ENCODE measurements around the gene SPHK2. TPM values are rescaled to one million over a fixed set of nuclear protein-coding genes. Genes with fewer than 3 reads are reported as not detected.

Gene SPHK2
- total RNA-seq, 1 experiment from 2014 or later = 19.9 TPM

- no peaks in the 10 kb centered on the region for H4K20me1 ChIP-seq (ENCODE audit: insufficient read depth)
- H3K9ac ChIP-seq (ENCODE audit: low read length) = no peak overlapping the region
- BruUV-seq (replicated peaks) = no TSS peak
- CTCF ChIA-PET = interaction anchor here (0.8 to 2.9 kb wide), 4 partner anchors 13 to 89 kb away, joined by 3 to 10 read pairs (median 4); no protein-coding TSS in a partner anchor
- no peaks in the 10 kb centered on the region for H3K79me2 ChIP-seq (ENCODE audit: insufficient read depth, low read length)
- H3K27me3 ChIP-seq (ENCODE audit: insufficient read depth, low read length) = no peaks in the 10 kb centered on the region
- H2AFZ ChIP-seq (ENCODE audit: low read depth, low read length, poor library complexity, severe bottlenecking) = no peak overlapping the region
- H3K36me3 ChIP-seq (ENCODE audit: control insufficient read depth in 1 of 2, insufficient read depth in 2 of 2, low read length in 2 of 2) = no peaks in the 10 kb centered on the region
- H3K27ac ChIP-seq (ENCODE audit: low read depth, low read length) = no peak overlapping the region
- H3K9me2 ChIP-seq (ENCODE audit: insufficient read depth) = no peaks in the 10 kb centered on the region
- H3K9me3 ChIP-seq (ENCODE audit: control insufficient read depth in 1 of 2, insufficient read depth in 1 of 2, low read depth in 1 of 2, low read length in 2 of 2) = no peaks in the 10 kb centered on the region
- ATAC-seq (peak; percentile 41; the same call in 1 of the 2 replicates), DNase-seq (ENCODE audit: low read depth, low spot score) (no peak)
- H3K4me2 ChIP-seq (ENCODE audit: low read length) = no peak overlapping the region
- RAD21 ChIA-PET (ENCODE audit: low non-redundant PET in 1 of 2, low total read pairs in 2 of 2, uncharacterized antibody in 2 of 2, unreplicated experiment in 2 of 2) = no interaction called here
- no peak overlapping the region for H3K4me3 ChIP-seq (replicated peaks in 1 of 2; ENCODE audit: low read depth in 1 of 2, low read length in 2 of 2)
- intact Hi-C loops (cut with micrococcal nuclease) = no loop called here
- TF ChIP-seq CTCF (IDR thresholded peaks at IDR 0.05 in 2 of 3, conservative IDR thresholded peaks at IDR 0.05 in 1 of 3; ENCODE audit: borderline replicate concordance in 1 of 3, insufficient read depth in 1 of 3, low read depth in 2 of 3, low read length in 2 of 3) (peak; percentile 20 to 40 (median 36); a peak in 4 of 6 replicates), SP1 (IDR thresholded peaks at IDR 0.05; ENCODE audit: low read depth) (no peak)
- H3K4me1 ChIP-seq (ENCODE audit: control insufficient read depth in 1 of 2, insufficient read depth in 2 of 2, low read length in 2 of 2) = peaks cover 6 to 24% of the 10 kb centered on the region in 2 experiments; a peak in 3 of 4 replicates
- POLR2A ChIA-PET = no interaction called here
These were observed 28.3 kb upstream of the SPHK2 start for GRCh38 chr19:48591021-48591420.

- no peak for ATAC-seq
- POLR2A ChIA-PET = no interaction called here
These were observed 24.1 kb upstream of the SPHK2 start for GRCh38 chr19:48595171-48595570.

More at GRCh38 chr19:48595171-48595570, 24.1 kb upstream of the SPHK2 start:
- Histone ChIP-seq H3K4me3 (replicated peaks in 1 of 2; ENCODE audit: low read depth in 1 of 2, low read length in 2 of 2) (no peak overlapping the region), H3K36me3 (ENCODE audit: control insufficient read depth in 1 of 2, insufficient read depth in 2 of 2, low read length in 2 of 2) (no peaks in the 10 kb centered on the region), H2AFZ (ENCODE audit: low read depth, low read length, poor library complexity, severe bottlenecking) (no peak overlapping the region), H3K9ac (ENCODE audit: low read length) (no peak overlapping the region), H3K79me2 (ENCODE audit: insufficient read depth, low read length) (no peaks in the 10 kb centered on the region), H3K9me2 (ENCODE audit: insufficient read depth) (no peaks in the 10 kb centered on the region), H3K27me3 (ENCODE audit: insufficient read depth, low read length) (no peaks in the 10 kb centered on the region), H3K9me3 (ENCODE audit: control insufficient read depth in 1 of 2, insufficient read depth in 1 of 2, low read depth in 1 of 2, low read length in 2 of 2) (no peaks in the 10 kb centered on the region), H4K20me1 (ENCODE audit: insufficient read depth) (no peaks in the 10 kb centered on the region), H3K4me1 (ENCODE audit: control insufficient read depth in 1 of 2, insufficient read depth in 2 of 2, low read length in 2 of 2) (peaks cover 0 to 8% of the 10 kb centered on the region in 2 experiments; a peak in 2 of 4 replicates), H3K4me2 (ENCODE audit: low read length) (no peak overlapping the region), H3K27ac (ENCODE audit: low read depth, low read length) (no peak overlapping the region)
- BruUV-seq (replicated peaks) = no TSS peak
- TF ChIP-seq FOSL1 (IDR thresholded peaks at IDR 0.05; ENCODE audit: low read depth) = no peak
- DNase-seq (ENCODE audit: low read depth, low spot score) = no peak
- CTCF ChIA-PET = interaction anchor here (0.7 to 1.1 kb wide), 2 partner anchors 14 to 105 kb away, joined by 3 to 5 read pairs; no protein-coding TSS in a partner anchor
- RAD21 ChIA-PET (ENCODE audit: low non-redundant PET in 1 of 2, low total read pairs in 2 of 2, uncharacterized antibody in 2 of 2, unreplicated experiment in 2 of 2) = no interaction called here
- intact Hi-C loops (cut with micrococcal nuclease) = no loop called here
